Stimulated activated CD4-positive, alpha-beta T cell treated with anti-CD3 and anti-CD28 coated beads, Interleukin-2, amount 100 ng/mL, for 24 hours (primary cell): ENCODE measurements around the gene SPACA4.

ENCODE experiments used
- DNase-seq, 2 donors: peaks; one replicate each; pipeline ENCODE4 v3.0.0-alpha.2; 2020

The SPACA4 gene

GRCh38 chr19:48598996-48599700, 7.4 kb upstream of the SPACA4 start:
- no peak for DNase-seq

DNA sequence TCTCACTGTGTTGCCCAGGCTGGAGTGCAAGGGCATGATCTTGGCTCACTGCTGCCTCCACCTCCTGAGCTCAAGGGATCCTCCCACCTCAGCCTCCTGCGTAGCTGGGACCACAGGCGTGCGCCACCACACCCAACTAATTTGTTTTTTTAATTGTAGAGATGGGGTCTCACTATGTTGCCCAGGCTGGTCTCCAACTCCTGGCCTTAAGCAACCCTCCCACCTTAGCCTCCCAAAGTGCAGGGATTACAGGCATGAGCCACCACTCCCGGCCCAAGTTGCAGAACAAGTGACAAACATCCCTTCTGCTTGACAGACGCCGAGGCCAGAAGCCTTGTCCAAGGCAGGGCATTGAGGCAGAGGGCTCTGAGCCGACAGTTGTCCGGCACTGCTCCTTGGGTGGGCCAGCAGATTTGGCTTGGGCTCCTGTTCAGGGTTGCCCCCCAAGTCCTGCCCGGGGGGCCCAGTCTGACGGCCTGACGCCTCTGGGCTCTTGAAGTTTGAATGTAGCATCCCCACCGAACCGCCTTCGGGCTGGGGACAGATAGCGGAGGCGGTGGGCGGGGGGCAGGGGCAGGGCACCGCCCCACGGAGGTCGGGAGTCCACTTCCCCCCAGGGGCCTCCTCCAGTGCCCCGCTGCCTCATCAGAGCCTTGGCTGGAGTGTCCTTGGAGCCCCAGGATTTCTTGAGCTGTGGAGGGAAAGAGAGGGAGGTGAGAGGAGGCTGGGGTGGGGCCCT, 5.7 kb upstream of the SPACA4 start:
- DNase-seq, result no peak

DNA sequence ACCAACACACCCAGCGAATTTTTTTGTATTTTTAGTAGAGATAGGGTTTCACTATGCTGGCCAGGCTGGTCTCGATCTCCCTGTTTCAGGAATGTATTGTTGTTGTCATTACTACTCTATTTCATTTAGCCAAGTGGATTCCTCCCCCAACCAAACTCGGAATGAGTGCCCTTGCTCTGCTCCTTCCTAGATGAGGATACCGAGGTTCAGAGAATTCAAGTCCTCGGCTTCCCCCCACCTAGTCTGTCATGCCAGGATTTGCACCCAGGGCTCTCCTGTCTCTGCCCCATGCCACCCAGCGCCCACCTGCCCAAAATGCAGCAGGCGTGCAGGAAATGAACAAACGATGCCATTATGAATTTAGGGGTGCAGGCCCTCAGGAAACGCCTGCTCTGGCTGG, 3.5 kb upstream of the SPACA4 start:
- DNase-seq, result no peak

GRCh38 chr19:48603449-48603848, 3.1 kb upstream of the SPACA4 start:
- DNase-seq, result no peak

- DNase-seq, result no peak
Observed at GRCh38 chr19:48603850-48604249, 2.7 kb upstream of the SPACA4 start.

- DNase-seq, result no peak
Observed at GRCh38 chr19:48607359-48607755, 815 bp downstream of the SPACA4 start.

- peak in 1 of 2 donors; percentile 58 for DNase-seq
Observed at GRCh38 chr19:48608798-48609263, 2.3 kb downstream of the SPACA4 start.

DNA sequence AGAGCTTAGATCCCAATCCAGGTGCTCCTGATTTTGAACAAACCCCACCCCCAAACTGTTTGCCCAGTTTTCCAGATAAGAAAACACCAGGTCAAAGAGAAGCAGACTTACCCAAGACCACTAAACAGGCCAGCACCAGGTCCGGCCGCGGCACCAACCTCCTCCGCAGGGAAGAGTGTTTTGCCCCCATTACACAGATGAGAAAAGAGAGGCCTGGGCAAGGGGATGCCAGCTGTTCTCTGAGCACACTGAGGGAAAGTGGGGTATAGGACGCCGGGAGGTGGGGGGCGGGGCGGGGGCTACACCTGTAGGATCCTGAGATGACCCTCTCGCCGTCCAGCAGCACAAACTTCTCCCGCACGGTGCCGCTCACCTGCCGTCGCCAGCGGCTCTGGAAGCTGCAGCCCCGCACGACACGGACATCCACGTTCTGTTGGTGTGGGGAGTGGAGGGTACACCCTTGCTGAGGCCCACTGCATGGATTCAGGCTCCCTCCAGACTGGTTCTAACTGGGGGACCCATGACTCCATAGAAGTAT, 3.1 kb downstream of the SPACA4 start:
- no peak for DNase-seq

DNA sequence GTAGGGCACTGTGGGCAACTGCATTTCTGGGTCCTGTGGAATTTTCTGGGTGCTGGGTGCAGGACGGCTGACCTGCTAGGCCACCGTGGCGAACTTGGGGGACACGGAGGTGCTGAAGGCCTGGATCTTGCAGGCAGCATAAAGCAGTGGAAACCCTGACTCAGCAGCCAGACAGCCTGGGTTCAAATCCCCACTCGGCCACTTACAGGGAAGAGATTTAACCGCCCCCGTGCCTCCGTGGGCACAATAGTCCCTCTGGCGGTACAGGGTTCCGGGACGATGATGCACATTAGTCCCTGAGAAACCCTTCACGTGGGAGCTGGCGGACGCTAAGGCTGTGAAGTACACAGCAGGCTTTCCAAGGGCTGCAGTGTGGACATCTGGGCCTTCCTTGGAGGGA, 5.3 kb downstream of the SPACA4 start:
- DNase-seq, result no peak

DNA sequence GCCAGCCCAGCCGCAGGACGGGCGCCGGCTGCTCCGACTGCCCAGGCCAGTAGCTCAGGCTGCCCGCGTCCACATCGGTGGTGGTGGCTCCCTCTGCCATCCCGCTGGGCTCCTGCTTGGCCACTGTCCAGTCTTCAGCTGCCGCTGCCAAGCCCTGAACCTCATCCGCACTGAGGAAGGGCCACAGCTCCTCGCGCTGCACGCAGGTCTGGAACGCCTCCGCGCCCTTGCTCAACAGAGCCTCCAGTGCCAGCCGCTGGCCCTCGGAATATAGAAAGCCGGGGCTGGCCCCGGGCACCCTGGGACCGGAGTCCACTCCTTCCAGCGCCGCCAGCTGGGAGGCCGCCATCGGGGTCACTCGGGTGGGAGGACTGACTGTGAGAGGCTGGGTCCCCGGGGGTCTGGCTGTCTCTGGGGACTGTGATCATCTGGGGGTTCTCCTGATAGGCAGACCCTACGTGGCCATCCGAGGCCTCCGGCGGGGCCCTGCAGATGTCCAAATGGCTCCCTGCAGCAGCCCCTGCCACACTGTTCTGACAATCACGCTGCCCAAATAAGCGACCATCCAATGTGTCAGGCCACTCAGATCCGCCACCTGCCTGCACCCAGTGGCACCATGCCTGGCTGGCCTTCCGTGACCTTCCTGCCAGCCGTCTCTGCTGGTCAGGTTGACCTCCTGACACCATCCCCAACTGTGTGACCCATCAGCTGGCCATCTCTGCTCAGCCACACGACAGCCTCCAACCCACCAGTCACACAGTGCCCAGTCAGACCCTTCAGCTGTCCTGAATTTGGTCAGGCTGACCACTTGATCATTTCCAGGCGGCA, 6.7 kb downstream of the SPACA4 start:
- DNase-seq, result no peak

DNA sequence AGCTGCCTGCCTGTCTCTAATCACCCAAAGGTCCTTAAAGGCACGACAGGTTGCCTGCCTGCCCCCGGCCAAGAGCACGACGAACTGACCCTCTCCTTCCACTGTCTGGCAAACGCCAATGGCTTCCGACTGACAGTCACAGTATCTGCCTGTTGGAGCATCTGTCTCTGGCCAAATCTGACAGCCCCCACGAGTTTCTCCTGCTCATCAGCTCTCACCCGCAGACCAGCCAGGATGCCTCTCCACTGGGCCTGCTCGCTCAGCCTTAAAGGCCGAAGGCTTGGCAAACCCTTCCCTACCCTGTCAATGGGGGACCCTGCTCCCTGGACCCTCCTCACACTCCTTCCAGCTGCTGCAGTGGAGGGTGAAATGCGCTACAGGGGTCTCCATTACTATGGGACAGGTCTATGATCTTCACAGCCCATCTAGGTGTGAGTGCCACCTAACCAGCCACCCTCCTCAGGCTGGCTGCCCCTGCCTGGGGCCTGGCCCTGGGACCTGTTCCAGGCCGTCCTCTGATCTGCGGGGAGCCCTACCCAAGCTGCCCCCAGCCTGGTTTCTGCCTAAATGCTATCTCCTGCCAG, 7.4 kb downstream of the SPACA4 start:
- no peak for DNase-seq

DNA sequence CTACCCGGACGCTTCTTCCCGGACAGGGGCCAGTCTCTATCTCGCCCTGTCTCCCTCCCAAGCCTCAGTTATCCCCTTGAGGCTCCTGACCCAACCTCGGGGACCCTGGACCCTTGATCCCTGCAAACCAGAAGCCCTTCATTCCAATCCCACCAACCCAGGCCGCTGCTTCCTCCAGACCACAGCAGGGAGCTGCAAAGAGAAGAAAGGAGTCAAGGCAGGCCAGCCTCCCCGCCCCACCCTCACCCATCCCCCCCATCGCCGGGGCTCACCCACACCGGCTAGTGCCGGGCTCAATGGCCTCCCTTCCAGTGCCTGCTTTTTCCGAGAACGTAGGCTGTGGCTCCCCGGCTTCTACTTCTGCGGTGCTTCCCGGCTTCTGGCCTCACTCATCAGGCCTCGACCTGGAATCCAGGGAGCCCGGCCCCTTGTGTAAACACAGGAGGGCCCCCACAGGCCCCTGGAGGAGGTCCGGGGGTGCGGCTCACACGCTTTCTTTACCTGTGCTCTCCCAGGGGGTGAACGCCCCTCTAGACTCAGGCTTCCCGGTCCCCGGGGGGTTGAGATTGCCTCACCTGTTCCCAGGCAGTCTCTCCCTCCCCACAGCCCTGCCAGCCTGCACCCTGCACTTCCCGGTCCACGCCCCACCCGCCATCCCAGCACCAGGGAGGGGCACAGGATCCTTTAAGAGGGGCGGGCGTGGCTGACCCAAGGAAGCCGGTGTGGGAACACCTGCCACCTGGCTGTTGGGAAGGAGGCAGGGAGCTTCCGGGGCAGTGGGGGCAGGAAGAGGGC, 8.1 kb downstream of the SPACA4 start, which contains the start of gene FAM83E:
TSS of gene FAM83E (minus strand) at position 641 of the 795 bp plus-strand sequence. CDS start 1,704 bp downstream, outside the sequence.
- DNase-seq, result peak in 1 of 2 donors; percentile 54

DNA sequence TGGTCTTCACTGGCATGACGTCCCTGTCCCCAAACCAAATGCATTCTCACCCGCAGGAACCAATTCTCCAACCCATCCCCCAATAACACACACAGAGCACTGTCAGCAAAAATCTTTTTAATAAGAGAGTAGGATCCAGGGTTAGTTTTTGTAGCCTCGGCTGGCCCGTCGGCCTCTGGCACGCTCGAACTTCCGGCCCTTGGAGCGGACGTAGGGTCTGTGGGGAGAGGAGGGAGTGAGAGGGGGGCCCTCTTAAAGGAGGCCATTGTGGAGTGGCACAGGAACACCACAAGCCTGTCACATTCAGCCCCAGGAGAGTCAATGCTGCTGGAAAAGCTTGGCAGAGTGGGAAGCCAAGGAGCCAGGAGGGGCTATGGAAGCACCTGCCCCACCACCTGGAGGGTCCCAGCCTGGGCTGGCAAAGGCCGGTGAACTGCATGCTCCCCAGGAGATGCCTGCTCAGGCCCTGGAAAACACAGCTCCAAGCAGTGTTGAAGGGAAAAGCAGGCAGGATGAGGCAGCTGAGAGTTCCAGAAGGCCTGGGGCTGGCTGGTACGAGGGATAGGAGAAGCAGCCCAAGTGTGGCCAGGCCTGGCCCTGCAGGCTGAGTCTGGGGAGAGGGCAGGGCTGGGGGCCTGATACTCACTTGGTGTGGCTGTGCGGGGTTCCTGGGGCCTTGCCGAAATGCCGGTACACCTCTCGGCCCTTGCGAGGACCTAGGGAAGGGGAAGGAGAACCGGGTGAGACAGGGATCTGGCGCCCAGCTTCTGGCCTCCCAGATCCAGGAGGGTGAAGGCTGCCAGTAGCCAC, 8.9 kb downstream of the SPACA4 start:
- DNase-seq, result no peak

DNA sequence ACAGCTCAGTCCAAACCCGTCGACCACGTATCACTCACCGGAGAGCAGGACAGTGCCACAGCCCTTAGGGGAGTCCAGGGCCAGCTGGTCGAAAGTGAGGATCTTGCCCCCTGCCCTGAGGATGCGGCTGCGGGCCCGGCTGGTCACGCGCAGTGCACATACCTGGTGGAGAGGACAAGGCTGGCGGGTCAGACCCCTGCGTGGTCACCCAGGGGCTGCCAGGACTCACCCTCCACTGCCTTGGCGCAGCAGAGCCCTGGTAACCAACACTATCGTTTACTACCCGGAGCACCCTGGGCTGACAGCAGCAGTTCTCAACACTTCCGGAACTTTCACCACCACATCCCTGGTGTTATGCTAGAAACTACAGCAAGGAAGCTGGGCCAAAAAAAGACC, 9.5 kb downstream of the SPACA4 start:
- no peak for DNase-seq

- no peak for DNase-seq
Observed at GRCh38 chr19:48616491-48617056, 10.0 kb downstream of the SPACA4 start.

- no peak for DNase-seq
Observed at GRCh38 chr19:48617146-48617937, 10.8 kb downstream of the SPACA4 start.

- DNase-seq, result no peak
Observed at GRCh38 chr19:48618278-48618915, 11.9 kb downstream of the SPACA4 start.

GRCh38 chr19:48618916-48619691, 12.6 kb downstream of the SPACA4 start, which contains the start of the genes RPL18 and SPHK2:
RPL18 (minus strand) TSS chr19:48619178; CDS start chr19:48619143, 35 bp downstream.
SPHK2 (plus strand) TSS chr19:48619506; CDS start chr19:48620515, 1,009 bp downstream.
- peak; percentile 95 to 96 for DNase-seq
